B cell (primary cell): Measurements from ENCODE around the gene ZNF496.

Experiments used
- EZH2 ChIP-seq: IDR thresholded peaks from 2 replicates; pipeline ENCODE4 v1.6.1; 2012; ENCODE audit warnings: borderline replicate concordance, low read depth, mild to moderate bottlenecking, moderate library complexity, low read length; ENCODE audit not compliant: insufficient read depth, poor library complexity, severe bottlenecking
- TF ChIP-seq, protein P1 (sequence below): fragments of 200-600 bp; IDR thresholded peaks from one replicate; pipeline ENCODE4 v1.8.0; 2022; ENCODE audit warnings: antibody characterized with exemption, mild to moderate bottlenecking

DNA sequence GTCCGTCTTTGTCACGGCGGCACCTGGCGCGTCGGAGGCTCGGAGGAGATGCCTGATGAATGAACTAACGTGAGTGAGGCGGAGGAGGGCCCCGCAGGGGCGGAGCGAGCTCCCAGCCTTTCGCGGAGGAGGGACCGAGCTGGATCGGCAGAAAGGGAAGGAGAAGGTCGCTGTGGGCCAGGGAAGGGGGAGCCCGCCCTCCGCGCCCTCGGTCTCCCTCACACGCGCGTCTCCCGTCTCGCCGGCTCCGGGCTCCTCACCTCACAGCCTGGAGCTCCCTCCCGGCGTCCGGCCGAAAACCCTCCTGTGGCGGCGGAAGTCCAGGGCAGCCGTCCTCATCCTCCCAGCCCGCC is 519 bp downstream of the ZNF496 start:
- TF ChIP-seq, protein P1, sequence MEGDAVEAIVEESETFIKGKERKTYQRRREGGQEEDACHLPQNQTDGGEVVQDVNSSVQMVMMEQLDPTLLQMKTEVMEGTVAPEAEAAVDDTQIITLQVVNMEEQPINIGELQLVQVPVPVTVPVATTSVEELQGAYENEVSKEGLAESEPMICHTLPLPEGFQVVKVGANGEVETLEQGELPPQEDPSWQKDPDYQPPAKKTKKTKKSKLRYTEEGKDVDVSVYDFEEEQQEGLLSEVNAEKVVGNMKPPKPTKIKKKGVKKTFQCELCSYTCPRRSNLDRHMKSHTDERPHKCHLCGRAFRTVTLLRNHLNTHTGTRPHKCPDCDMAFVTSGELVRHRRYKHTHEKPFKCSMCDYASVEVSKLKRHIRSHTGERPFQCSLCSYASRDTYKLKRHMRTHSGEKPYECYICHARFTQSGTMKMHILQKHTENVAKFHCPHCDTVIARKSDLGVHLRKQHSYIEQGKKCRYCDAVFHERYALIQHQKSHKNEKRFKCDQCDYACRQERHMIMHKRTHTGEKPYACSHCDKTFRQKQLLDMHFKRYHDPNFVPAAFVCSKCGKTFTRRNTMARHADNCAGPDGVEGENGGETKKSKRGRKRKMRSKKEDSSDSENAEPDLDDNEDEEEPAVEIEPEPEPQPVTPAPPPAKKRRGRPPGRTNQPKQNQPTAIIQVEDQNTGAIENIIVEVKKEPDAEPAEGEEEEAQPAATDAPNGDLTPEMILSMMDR: no peak
- TF ChIP-seq EZH2: no peak
